Subcutaneous adipose tissue (tissue), 4 donors: Measurements from ENCODE around the gene NPAS3. TPM values are rescaled to one million over a fixed set of nuclear protein-coding genes. Genes with fewer than 3 reads are reported as not detected.

Experiments
- total RNA-seq, 4 donors: library from RNA; depleted of rRNA; stranded (reverse); fragments of >200 nt; gene quantifications; one replicate each; pipeline ENCODE4 v1.1.0, GENCODE V29; 2016
- TF ChIP-seq, protein P1 (sequence below): fragments of 450-650 bp; IDR thresholded peaks from one replicate; pipeline ENCODE4 v1.5.1; 2016; ENCODE audit warnings: low read depth, mild to moderate bottlenecking, control low read depth, antibody characterized with exemption, moderate library complexity

The NPAS3 gene
- total RNA-seq, 4 donors from 2014 or later: 0.51 to 1.3 (median 1.0) TPM

DNA sequence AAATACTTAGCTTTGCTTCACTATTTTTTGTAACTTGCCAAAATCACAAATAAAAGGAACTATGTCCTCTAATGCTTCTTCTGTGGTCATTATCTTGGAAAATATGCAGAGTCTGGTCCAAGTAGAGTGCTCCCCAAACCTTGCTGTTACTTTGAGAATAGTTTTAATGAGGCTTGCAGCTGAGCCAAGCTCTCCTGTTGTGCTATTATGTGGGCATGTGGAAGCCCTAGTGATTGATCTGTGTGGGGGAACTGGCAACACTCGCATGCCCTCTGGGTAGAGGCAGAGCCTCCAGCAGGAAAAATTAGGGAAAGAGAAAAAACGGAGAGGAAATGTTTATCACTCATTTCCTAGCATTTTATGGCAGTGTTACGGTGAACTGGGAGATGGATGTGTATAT is 539.1 kb downstream of the NPAS3 start:
- TF ChIP-seq, protein P1, sequence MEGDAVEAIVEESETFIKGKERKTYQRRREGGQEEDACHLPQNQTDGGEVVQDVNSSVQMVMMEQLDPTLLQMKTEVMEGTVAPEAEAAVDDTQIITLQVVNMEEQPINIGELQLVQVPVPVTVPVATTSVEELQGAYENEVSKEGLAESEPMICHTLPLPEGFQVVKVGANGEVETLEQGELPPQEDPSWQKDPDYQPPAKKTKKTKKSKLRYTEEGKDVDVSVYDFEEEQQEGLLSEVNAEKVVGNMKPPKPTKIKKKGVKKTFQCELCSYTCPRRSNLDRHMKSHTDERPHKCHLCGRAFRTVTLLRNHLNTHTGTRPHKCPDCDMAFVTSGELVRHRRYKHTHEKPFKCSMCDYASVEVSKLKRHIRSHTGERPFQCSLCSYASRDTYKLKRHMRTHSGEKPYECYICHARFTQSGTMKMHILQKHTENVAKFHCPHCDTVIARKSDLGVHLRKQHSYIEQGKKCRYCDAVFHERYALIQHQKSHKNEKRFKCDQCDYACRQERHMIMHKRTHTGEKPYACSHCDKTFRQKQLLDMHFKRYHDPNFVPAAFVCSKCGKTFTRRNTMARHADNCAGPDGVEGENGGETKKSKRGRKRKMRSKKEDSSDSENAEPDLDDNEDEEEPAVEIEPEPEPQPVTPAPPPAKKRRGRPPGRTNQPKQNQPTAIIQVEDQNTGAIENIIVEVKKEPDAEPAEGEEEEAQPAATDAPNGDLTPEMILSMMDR: no peak

DNA sequence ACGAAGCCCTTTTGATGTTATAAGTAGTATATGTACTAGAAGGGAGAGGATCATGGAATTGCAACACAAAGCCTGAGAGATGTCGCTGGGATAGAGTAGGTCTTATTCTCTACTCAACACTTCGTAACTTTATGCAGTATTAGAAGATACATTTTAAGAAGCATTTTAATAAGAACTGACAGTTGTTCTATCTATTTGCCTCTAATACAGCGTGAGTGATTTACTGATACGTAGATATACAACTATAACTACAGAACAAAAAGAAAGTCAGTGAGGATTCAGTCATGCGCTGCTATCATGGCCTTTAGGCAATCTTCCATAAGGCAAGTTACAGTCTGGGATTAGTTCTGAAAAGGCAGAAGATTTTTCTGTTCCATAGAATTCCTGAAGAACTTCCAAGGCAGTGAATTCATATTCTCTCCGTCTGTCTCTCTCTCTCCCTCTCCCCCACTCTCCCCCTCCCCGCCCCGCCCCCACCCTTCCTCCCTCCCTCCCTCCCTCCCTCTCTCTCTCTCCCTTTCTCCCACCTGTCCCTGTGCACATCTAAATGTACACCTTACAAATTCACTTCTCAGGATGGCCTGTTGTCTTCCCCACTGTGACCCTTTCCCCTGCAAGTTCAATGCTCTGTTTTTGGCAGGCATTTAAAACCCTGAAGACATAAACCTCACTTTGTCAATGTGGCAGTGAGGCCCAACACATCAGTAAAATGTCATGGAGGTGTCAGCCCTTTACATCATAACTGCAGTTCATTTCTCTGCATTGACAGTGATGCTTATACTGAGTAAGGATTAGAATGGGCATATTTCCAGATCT is 541.6 kb downstream of the NPAS3 start:
- TF ChIP-seq, protein P1: no peak

DNA sequence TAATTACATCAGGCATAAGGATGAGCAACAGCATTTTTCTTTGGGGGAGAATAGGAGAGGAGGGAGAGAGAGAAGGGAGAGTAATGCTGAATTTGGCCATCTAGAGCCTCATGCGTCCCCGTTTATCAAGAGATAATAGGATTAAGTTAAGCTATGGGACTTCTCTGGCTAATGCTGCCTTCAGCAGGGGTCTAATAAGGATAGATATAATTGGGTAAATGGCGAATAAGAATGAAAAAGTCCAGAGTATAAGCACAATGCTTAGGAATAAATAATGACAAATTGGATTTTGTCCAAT is 542.2 kb downstream of the NPAS3 start:
- TF ChIP-seq, protein P1: no peak

DNA sequence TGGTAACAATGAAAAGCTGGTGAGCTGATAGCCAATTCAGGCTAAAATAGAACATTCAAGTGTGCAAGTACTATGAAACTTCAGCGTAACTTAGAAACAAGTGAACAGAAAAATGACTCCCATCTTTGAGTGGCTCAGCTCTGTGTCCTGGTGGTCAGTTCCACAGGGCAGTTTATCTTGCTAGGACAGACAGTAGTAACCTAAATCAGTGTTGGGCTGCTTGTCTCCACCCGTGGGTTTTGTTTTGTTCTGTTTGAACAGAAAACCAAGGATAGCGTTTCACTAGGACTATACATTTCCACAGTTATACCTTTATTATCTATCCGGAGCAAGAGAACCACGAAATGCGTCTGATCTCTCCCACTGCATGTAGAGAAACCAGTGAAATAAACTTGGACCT is 544.4 kb downstream of the NPAS3 start:
- TF ChIP-seq, protein P1: no peak

DNA sequence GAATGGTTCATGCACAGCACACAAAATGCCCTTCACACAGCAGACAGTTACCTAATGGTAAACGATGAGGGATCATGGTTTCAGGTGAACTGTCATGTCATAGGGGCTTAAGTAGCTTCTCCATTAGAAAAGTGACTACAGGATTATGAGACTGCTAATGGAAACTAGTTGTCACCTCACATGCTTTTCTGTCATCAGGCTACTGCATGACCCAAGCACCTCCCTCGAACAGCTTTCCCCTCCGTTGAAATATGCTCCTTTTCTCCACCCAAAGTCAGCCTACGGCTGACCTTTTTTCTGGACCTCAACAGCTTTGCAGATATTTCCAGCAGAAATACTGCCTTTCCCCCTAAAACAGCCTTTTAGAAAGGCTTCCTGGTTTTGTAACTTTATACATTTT is 544.9 kb downstream of the NPAS3 start:
- TF ChIP-seq, protein P1: no peak

DNA sequence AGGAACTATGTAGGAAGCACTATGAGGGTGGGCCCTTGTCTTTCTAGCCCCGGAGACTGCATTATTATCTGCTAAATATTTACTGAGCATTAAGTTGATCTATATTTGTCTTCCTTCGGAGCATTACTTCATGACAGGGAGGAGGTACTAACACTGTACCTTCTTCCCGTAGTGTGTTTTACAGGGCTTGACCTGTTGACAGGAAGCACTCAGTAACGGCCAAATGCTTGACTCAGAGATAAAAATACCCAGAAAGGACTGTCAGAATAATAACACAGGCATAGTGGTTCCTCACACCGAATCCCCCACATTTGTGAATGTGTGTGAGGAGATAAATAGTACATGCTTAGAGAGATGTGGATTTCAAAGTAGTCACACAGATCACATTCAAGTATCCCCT is 545.6 kb downstream of the NPAS3 start:
- TF ChIP-seq, protein P1: no peak

DNA sequence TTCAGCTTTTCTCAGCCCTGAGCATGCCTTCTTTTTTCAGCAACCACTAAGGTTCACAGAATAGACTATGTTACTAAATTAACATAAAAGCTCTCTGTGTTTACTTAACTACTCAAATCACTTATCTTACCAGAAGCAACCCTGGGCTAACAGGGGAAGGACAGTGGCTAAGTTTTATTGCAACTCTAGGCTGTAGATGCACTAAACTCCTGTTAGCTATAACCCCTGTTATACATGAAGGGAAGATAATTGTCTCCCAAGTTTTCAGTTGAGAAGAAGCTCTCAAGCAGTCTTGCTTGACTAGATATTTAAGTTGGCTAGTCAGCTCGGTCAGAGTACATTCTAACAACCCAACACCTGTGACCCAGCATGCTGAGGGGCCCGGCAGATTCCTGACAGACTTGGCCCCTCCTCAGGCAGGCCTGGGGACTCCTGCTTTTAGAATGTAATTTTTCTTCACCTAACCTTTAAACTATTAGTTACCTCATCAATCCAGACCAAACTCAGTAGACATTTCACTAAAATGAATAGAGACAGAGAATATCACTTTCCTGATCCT is 547.7 kb downstream of the NPAS3 start:
- TF ChIP-seq, protein P1: no peak
